Psoas muscle (tissue), 8 donors: ENCODE results near the gene COL18A1. TPM values are rescaled to one million over a fixed set of nuclear protein-coding genes. Genes with fewer than 3 reads are reported as not detected.

Experiments
- ATAC-seq, 4 donors: fragments of 200-7000 bp; cut with Tn5 transposase; one replicate each; pipeline ENCODE4 v1.9.1; 2020; ENCODE audit warnings: moderate library complexity in 3 of 4, mild to moderate bottlenecking in 2 of 4
- DNase-seq, 2 donors: peaks; one replicate each; pipeline ENCODE4 v3.0.0-alpha.2; 2020
- H3K27ac ChIP-seq: fragments of 200-600 bp; one replicate; pipeline ENCODE4 v1.8.0; 2022
- H3K27me3 ChIP-seq, 3 donors: fragments of 200-600 bp in 1 of 3; one replicate each; pipeline versions ENCODE4 v1.6.1 to v1.8.0; 2013 to 2022; ENCODE audit warnings: low read length in 2 of 3, mild to moderate bottlenecking in 2 of 3, moderate library complexity in 1 of 3; ENCODE audit not compliant: insufficient read depth in 3 of 3
- H3K36me3 ChIP-seq, 2 donors: fragments of 200-600 bp in 1 of 2; one replicate each; pipeline versions ENCODE4 v1.6.1 to v1.8.0; 2013 to 2022; ENCODE audit warnings: low read depth in 1 of 2, mild to moderate bottlenecking in 1 of 2, moderate library complexity in 1 of 2; ENCODE audit not compliant: insufficient read depth in 1 of 2
- H3K4me1 ChIP-seq: fragments of 200-600 bp; one replicate; pipeline ENCODE4 v1.8.0; 2022
- H3K4me3 ChIP-seq: fragments of 200-600 bp; one replicate; pipeline ENCODE4 v1.8.0; 2022; ENCODE audit warnings: mild to moderate bottlenecking
- H3K9me3 ChIP-seq: fragments of 200-600 bp; one replicate; pipeline ENCODE4 v1.8.0; 2022
- CTCF ChIP-seq: fragments of 200-600 bp; IDR thresholded peaks from one replicate; pipeline ENCODE4 v1.8.0; 2022; ENCODE audit warnings: antibody characterized with exemption
- WGBS, 3 donors: extraction: QIAGEN DNeasy Blood & Tissue Kit; methylation state at CpG; one replicate each; pipeline versions ENCODE4 v1.1.6 to v1.1.7; 2013; 5-methylcytosine and 5-hydroxymethylcytosine counted together
- intact Hi-C, 2 donors: fragments of 100-400 bp; cut with DNase I; formaldehyde crosslinking; loops; one replicate each; pipeline versions ENCODE4 v1.11.0 to v1.14.2; 2022
- polyA plus RNA-seq, 3 donors: library from polyadenylated mRNA; stranded (reverse); fragments of 200-250 nt; gene quantifications; one replicate each; pipeline ENCODE4 v1.2.3, GENCODE V29; 2013
- total RNA-seq, 4 donors: library from RNA; stranded (reverse); fragmentation: NEBNext Ultra II Directional in 2 of 4; extraction: Animal tissue kit (Norgen Biotek cat#: 25700) in 2 of 4; gene quantifications; one replicate each; pipeline versions ENCODE4 v1.2.1 to v1.2.4, GENCODE V29; 2021 to 2023
- donor health status: healthy with polysubstance abuse.
- donor health status: DM: no; HTN: no; CAD: no; lungs with moderate emphysema.
- donor health status: Bipolar disorder and iron deficiency.
- donor health status: healthy.
- donor health status: DM: yes; HTN: yes; CAD: no.
- donor health status: DM: no; HTN: no; CAD: no.
- donor health status: DM: no; HTN: no; CAD: no.
- donor health status: DM: yes; HTN: yes; CAD: no.

COL18A1 gene
- total and polyA plus RNA-seq, 7 donors = 4.8 to 25.3 (median 12.1) TPM

DNA sequence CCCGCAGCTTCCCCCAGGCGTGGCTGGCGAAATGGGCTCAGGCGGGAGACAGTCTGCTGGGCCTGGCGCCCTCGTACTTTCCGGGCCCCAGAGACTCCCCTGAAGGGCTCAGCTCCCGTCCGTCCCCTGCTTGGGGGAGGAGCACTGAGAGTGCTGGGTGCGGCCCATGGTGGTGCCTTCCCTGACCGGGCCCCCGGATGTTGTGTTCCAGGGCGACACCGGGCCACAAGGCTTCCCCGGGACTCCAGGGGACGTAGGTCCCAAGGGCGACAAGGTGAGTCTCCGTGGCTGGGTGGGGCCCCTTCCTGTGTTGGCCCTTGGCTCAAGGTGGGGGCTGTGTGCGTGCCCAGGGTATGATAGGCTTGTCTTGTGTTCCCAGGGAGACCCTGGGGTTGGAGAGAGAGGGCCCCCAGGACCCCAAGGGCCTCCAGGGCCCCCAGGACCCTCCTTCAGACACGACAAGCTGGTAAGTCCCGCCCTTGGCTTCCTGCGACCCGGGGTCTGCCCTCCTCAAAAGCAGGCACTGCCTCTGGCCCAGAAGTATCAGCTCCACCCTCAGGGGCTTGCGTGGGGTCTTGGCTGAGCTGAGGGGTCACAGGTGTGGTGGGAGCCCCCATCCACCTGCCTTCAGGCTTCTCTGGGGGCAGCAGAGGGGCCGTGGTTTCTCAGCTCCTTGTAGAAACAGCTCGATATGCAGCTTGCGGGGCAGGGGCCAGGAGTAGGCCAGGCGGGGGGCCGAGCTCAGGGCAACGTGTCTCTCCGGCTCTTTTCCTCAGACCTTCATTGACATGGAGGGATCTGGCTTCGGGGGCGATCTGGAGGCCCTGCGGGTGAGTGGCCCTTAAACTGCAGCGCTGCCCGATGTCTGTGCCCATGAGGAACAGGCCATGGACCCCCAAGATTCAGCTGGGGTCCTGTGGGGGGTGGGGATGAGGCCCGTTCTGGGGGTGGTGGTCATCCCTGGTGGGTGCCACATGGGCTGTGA, 75.0 kb downstream of the COL18A1 start:
- Histone ChIP-seq H3K4me1 (no peaks in the 10 kb centered on the region), H3K4me3 (no peak overlapping the region), H3K27me3 (peaks cover 0 to 5% (median 2%) of the 10 kb centered on the region in 3 donors), H3K36me3 (peaks cover 0 to 10% of the 10 kb centered on the region in 2 donors), H3K27ac (no peak overlapping the region), H3K9me3 (no peaks in the 10 kb centered on the region)
- WGBS, 3 donors = 84 to 92% (median 91%) methylated on average over 36 to 37 of the region's 37 CpGs
- TF ChIP-seq CTCF = no peak
- DNase-seq (peak; percentile 12 to 44), ATAC-seq (no peak)
- intact Hi-C loops = no loop called here

- Histone ChIP-seq H3K4me1 (no peaks in the 10 kb centered on the region), H3K27me3 (peaks cover 0 to 5% (median 2%) of the 10 kb centered on the region in 3 donors), H3K4me3 (no peak overlapping the region), H3K27ac (no peak overlapping the region), H3K36me3 (peaks cover 0 to 3% of the 10 kb centered on the region in 2 donors), H3K9me3 (no peaks in the 10 kb centered on the region)
- intact Hi-C loops = no loop called here
- ATAC-seq (no peak), DNase-seq (peak; percentile 10 to 49)
- no peak for TF ChIP-seq CTCF
- WGBS, 3 donors = 85 to 90% (median 88%) methylated on average over 34 to 35 of the region's 35 CpGs
Measured at GRCh38 chr21:45480701-45481500, 75.9 kb downstream of the COL18A1 start.

DNA sequence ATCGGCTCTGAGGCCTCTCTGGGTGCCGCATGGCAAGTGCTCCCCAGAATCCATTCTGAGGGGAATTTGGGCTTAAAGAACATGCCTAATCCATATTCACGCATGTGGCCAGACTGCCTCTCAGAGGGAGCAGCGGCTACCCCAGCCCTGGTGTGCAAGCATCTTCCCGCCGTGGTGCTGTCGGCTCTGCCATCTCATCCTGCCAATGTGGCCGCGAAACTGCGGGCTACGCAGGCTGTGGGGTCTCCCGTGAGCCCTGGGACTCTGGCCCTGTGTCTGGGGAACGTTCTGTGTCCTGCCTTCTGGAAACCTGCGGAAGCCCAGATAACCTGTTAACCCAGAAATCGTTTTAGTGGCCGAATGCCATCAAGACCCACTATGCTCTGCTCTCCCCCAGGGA, 76.6 kb downstream of the COL18A1 start:
- no peaks in the 10 kb centered on the region for H3K4me1 ChIP-seq
- ATAC-seq (no peak), DNase-seq (no peak)
- no peak overlapping the region for H3K4me3 ChIP-seq
- H3K27ac ChIP-seq = no peak overlapping the region
- H3K27me3 ChIP-seq = peaks cover 0 to 5% (median 2%) of the 10 kb centered on the region in 3 donors
- no peak for TF ChIP-seq CTCF
- H3K9me3 ChIP-seq = no peaks in the 10 kb centered on the region
- peaks cover 0 to 3% of the 10 kb centered on the region in 2 donors for H3K36me3 ChIP-seq
- intact Hi-C loops = no loop called here
- 93 to 95% (median 95%) methylated on average over 16 of the region's 16 CpGs for WGBS, 3 donors

GRCh38 chr21:45481977-45482898, 77.3 kb downstream of the COL18A1 start:
- no peak overlapping the region for H3K27ac ChIP-seq
- peaks cover 0 to 5% (median 2%) of the 10 kb centered on the region in 3 donors for H3K27me3 ChIP-seq
- H3K4me3 ChIP-seq = no peak overlapping the region
- no peaks in the 10 kb centered on the region for H3K9me3 ChIP-seq
- ATAC-seq (no peak), DNase-seq (peak; percentile 12 to 43)
- intact Hi-C loops = no loop called here
- H3K36me3 ChIP-seq = peaks cover 0 to 3% of the 10 kb centered on the region in 2 donors
- 92 to 93% (median 92%) methylated on average over 33 of the region's 33 CpGs for WGBS, 3 donors
- H3K4me1 ChIP-seq = no peaks in the 10 kb centered on the region
- no peak for TF ChIP-seq CTCF
